Fibroblast of skin of left quadriceps (primary cell): ENCODE results near the gene ROBO1.

Experiments
- DNase-seq, 2 experiments: peaks; one replicate each; pipeline ENCODE4 v3.0.0-alpha.2; 2013; ENCODE audit warnings: low read depth in 2 of 2

ROBO1 gene

DNA sequence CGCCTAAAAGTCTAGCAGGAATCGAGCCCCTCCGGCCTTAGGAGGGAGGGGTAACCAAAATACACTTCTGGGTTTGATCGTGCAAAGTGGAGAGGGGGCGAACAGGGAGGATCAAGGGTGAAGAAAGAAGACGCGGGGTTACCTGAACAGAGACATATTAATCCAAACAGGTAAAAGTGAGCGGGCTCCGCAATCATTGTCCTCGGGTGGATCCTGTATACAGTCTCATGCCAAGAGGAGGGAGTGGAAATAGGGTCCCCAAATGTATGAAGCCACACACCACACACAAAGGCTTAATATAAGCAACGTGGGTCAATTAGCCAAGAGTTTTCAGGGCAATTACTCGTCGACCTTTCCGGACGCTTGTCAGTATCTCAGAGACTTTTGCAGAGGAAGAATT lies 749.5 kb downstream of the ROBO1 start:
- DNase-seq, result no peak

DNA sequence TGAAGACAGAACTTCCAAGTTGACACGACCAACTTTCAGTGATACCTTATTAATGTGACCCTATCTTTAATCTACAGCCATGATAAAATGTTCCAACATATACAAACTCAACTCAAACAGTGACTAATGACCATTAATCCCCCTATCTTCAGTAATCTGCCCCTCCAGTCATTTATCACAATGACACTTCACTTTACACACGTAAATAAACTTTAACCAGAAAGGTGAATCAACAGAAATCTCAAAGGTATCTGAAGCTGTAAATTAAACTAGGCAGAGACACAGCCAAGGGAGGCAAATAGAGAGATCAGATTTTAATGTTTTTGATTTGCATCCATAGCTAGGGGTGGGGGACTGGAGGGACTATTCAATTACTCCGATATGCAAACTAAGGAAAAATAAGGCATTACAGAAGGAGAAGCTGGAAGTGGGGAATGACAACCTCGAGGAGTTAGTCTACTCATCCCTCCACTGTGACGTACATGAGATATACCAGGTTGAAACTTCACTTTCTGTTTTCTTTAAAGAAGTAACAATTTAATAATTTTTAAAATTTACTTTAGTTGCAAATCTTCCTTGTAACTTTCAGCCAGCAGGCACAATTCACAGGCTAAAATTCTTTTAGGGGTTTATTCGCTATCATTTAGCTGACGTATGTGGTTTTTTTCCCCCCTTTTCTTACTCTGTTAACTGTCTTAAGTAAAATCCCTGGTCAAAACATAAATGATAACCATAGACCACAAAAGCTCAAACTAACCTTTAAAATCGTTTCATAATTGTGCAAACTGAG lies 751.0 kb downstream of the ROBO1 start:
- no peak for DNase-seq

DNA sequence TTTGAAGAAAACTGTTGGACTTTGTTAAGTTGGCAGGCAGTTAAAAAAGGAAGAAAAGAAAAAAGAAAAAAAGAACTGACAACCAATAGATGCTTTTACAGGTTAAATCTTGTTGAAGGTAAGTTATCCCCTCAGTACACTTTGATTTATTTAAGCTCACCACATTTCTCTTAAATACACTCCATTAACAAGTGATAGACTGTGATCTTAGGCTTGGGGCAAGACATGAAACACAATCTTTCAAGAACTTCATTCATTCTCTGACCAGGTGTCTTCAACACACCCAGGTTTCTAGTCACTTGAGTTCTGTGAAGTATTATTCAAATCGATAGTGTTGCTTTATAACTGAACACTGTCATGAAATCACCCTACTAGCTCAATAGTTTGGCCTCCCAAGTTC lies 751.9 kb downstream of the ROBO1 start:
- DNase-seq, result no peak

DNA sequence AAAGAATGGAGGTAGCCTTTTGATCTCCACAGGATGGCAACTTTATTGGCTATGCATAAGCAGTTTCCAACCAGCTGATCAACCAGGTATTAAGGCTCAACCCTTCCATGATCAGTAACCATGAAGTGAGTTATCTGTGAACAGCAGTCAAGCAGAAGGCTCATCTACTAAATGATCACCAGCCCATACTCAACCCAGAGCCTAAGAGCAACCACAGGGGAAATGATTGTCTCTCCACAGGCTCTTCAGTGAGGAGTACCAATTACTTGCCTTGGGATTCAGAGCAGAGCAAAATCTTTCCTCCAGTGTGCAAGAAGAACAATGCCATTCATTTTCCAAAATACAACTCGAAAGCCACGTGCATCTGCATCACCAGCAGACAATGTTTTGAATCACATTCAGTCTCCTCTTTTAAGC lies 754.8 kb downstream of the ROBO1 start:
- no peak for DNase-seq

DNA sequence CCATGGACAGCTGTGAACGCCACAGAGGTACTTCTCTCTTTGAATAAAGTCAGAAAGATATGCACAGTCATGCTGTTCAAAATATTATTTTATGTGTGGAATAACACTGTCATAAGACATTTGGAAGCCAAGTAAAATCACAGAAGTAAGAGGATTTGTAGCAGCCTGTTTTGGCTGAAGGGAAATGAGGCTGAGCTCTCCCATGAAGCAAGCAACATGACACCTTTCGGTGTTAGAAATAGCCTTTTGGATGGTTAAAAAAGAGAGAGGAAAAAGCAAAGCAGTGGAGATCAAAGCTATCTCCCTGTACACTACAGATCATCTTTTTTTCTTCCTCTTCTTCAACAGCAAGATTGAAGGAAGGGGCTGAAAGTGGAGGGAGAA lies 755.3 kb downstream of the ROBO1 start:
- DNase-seq, result no peak

DNA sequence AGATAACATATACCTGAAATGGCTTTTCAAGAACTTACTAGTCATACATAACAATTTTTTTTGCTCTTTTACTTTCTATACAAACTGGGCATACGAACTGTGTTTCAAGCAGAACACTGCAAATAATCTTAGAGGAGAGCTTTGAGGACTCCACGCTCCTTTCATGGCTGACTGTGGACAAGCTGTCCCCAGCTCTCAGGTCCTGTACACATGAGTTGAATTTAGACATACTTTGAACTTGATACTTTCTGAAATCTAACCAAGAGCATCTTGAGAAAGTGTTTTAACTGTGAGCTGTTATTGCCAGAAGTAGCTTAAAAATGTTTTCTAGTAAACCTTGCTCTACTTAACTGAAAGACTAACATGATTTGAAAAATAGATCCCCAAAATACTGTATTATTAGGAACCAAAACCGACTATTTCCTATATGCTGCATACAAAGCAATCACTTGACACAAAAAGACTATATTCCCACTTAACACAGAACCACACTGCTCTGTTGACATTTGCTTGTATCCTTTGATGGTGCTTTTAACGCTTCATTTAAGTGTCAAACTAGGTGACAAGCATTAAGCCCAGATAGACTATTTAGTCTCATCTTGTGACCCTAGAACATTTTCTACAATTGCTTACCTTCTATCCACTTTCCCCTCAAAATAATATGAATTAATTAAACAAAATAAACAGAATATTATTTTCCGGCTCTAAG lies 755.8 kb downstream of the ROBO1 start:
- no peak for DNase-seq

DNA sequence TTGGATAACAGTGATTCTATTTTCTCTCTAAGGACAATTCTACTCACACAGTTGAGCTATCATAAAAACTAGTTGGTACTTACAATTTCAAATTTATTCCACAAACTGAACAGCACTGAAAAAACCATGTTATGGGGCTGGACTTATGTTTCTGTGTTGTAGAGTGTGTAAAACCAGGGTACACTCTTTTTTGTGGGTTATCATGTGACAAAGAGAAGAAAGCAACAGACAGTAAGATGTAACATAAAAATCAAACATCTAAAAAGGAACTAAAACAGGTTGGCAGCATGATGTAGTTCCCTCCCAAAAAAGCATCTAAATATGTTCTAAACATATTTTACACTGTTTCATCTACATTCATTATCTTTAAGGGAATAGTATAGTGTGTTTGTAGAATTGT lies 757.9 kb downstream of the ROBO1 start:
- DNase-seq, result no peak

DNA sequence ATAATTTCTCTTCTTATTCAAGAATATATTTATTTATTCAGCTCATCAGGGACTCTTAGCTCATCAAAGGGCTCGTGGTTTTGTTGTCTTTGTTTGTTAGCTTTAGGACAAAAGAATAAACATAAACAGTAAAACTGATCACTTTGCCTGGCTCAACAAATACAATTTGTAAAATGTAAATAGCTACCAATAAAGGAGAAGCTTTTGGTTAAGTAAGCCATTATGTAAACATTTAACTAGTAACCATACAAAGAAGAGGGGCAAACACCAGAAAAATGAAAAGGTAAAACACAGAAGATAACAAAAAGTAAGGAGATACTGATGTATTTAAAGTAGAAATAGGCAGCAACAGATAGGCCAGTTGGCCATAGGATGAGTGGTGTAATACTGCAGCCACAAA lies 761.7 kb downstream of the ROBO1 start:
- DNase-seq, result no peak

DNA sequence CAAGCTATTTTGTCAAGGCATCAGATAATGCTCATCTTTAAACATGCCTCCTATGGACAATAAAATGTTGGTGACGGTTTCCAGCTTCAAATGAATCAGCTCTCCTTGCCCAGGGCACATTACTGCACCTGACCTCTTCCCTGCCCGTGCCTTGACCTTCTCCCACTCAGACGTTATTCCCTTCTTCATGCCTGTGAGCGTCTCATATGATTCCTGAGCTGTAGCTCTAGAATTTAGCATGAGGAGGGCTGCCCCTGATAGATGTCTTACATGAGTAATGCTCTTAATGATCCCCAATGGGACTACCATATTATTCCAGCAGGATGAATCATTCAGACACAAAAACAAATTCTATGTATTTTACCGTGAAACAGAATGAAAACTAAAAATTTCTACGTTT lies 762.7 kb downstream of the ROBO1 start:
- DNase-seq, result no peak

DNA sequence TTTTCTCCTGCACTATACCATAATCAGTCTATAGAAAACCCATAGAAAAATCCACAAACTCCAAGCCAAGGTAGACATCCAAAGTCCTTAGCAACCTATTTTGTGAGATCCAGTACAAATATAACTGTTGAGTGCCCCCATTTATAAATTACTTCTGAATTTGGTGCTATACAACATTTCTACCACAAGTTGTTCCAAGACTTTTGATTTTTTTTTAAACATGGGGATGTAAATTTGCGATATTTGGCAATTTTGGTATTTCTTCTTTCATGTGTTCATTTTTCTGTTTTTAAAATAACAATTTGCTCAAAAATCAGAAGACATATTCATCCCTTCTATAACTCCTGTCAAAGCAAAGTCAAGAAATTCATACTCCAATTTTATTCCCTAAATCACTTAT lies 763.8 kb downstream of the ROBO1 start:
- DNase-seq, result no peak

DNA sequence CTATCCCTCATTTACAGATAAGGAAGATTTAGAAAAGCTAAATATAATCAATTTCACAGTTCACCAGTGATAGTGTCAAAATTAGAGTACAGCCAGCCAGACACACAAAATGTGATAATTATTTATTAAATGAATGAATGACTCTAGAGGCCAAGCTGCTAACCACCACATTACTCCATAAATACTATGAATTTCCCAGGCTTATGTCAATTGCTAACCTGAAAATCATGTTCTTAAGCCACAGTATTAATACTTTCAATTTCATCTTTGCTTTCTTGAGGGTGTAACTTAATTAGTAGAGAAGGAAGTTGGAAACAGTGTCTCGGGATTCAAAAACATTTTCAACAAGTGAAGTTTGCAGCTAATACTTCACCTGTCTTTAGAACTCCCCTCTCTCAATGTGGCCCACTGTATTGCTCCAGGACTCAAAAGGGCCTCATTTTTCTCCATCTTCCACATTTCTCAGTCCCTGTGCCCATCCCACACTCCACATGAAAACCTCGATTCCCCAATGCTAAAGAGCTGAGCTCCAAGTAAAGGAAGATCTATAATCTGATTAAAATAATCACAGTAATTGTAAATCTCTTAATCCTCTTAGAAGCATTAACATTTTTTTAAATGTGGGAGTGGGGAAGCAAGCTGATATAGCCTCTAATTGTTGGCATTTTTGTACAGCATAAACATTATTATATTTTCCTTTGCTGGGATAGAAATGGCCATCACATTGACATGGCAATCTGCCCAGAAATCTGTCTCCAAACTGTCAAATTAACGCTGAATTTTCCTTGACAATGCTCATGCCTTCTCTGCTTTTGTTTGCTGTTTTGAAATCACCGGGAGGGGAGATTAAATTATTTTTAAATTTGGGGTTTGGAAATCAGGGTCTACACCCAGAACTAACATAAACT lies 765.1 kb downstream of the ROBO1 start:
- DNase-seq, result no peak

DNA sequence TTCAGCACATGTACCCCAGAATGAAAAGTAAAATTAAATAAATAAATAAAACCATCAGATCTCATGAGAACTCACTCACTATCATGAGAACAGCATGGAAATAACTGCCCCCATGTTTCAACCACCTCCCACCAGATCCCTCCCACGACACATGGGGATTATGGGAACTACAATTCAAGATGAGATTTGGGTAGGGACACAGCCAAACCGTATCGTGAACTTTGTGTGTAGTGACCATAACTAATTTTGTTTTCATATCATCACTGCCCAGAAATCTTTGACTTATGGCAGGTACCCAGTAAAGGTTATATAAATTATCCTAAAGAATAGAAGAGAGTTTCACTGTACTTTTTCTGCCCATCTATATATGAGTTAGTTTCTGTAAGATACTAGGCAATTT lies 766.5 kb downstream of the ROBO1 start:
- DNase-seq, result no peak

DNA sequence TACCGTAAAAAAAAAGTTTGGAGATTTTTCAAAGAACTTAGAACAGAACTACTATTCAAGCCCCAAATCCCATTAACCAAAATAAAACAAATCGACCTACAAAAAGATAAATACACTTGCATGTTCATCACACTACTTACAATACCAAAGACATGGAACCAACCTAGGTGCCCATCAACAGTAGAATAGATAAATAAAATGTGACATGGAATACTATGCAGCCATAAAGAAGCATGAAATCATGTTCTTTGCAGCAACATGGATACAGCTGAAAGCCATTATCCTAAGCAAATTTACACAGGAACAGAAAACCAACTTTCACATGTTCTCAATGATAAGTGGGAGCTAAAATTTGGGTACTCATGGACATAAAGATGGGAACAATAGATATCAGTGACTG lies 768.7 kb downstream of the ROBO1 start:
- DNase-seq, result no peak

DNA sequence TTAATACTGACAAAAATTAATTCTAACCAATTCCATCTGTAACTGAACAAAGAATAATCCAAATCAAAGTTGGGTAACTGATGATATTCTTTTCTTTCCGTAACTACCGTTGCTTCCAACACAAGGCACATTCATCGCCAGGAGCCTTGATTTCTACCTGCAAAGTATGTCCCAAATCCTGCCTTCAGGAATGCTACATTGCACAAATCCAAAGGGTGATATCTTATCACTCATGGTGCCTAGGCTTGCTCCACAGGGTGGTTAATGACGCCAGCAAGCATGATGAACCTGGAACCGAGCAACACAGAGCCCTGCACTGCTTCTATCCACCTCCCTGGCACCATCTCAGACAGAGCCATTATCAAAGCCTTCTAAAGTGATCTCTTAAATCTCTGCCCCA lies 772.7 kb downstream of the ROBO1 start:
- DNase-seq, result no peak

DNA sequence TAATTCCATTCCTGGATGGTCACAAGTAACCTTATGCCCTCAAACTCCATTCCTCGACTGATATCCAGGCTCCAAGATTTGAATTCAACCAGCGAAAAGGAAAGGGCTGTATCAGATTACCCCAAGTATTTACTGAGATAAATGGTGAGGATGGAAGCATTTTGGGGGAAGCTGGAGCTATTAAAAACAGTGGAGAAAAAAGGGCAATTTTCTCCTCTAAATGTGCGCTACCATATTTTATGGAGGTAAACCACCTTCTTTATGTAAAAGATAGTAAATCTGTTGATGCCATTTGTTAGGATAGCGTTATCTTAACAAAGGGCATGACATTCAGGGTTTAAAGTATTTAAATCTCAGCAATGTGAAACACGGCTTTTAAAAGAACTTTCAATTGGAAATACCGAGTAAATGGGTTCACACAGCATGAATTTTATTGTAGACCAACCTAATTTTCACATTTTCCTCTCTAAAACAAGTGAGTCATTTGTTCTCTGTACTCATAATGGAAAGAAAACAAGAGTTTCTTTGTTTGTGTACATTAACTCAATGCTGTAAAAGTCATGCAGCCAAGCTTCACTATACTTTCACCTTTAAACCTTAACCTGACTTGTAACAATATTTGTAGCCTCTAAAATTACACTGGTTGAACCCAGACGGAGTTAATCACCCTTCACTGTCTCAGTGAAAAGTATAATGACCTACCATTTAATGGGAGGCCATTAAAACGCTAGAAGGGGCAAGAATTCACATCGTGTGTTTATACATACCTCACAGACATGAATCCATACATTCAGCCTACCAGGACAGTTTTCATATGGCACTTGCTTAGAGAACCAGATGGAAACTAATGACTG lies 773.4 kb downstream of the ROBO1 start:
- DNase-seq, result no peak

DNA sequence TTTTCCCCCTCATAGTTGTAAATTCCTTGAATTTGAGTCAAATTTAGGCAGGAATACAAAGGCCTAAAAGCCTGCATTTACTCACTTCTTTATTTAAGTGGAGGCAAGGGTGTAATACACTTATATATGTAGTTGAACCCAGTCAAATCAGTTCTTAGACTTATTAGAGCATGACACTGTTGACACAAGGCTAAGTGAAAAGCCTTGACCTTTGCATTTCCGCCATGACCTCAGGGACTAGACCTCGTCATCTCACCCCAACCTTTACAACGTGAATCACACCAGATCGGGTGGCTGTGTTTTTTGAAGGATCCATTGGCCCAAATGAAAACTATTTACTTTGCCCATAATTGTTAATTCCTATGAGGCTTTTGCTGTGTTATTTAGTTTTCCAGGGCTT lies 774.4 kb downstream of the ROBO1 start:
- no peak for DNase-seq

DNA sequence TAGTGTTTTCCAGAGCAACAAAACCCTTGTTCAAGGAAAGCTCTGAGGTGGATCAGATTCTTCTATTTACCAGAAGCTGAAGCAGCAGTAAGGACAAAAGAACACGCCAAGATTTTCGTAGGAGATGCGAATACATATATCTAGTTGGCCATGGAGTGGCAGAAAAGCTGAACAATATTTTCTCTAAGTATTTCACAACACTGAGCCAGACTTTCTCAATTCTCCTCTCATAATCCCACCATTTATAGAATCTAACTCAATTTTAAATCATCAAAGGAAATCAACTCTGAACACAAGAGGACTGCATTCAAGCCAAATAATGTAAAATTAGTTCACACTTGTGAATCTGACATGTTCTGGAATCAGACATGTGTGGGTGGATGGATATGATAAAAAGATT lies 775.0 kb downstream of the ROBO1 start:
- DNase-seq, result no peak

DNA sequence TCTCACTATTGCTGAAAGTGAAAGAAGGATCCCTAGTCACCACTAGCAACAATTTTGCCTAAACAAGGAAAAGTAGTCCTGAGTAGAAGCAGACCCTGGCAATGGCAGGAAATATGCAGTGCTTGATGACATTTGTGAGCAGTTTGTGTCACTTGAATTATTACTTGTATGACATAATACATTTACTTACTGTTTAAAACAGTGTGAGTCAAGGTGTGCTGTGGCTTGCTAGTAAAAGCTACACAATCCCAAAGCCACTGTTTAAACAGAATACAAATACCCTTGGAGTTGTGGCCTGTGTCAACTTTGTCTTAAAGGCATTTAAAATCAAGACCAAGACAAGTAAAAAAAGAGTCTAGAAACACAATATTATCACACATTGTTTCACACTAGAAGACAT lies 775.4 kb downstream of the ROBO1 start:
- DNase-seq, result no peak

DNA sequence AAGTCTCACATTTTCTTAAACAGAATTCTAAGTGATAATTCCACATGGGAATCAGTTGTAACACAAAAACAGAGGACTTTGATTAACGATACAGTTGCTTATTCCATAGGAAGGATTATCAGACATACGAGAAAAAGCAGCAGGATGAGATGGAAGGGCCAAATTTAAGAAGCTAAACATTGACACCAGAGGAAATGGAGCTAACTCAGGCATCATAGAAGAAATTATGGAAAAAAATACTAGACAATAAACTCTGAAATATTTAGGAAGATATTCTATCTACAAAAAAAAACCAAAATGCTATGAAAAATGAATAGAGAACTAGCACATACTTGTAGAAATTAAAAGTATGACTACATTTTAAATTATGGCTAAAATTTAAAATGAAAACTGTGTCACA lies 776.1 kb downstream of the ROBO1 start:
- no peak for DNase-seq

DNA sequence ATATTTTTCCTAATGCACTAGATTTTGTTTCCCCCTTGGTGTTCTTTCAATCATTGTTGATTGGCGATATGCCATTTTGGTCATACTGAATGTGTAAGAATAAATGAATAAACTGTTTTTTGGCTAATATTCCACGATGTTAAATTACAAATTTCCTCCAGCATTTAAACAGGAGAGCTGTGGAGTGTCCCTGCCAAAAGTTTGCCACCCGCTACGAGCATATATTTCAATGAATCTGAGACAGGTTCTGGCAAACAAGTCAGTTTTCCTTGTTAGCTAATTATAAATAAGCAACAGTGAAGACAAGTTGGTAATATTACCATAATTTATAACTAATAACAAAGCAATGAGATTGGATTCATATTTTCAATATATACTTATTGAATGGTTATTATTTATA lies 777.6 kb downstream of the ROBO1 start:
- no peak for DNase-seq

DNA sequence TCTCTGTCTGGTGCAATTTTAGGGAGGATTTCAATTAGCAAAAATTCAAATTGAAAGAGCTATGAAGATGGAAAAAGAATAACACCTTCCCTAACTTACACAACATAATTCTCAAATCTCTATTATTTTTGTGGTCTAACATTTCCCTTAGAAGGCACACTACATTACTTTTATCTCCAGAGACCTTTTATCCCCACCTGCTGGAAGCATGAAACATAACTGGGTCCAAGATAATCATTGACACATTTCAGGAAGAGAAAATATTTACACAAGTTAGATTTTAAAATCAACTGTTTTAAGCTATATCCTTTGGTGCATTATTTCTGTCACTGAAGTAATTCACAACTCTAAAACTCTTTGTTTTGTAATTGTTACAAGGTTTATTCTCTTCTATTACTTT lies 779.5 kb downstream of the ROBO1 start:
- no peak for DNase-seq
